Muscle layer of duodenum (tissue), 2 donors: Measurements from ENCODE around the gene KATNAL1.
"Not testable (repeated sequence)": the region's sequence is repeated elsewhere in the genome, so short reads cannot be mapped to it uniquely, and the experiment has no call there.

Source experiments
- H3K27ac ChIP-seq: one replicate; pipeline ENCODE4 v1.7.0; 2013; ENCODE audit warnings: mild to moderate bottlenecking, low read length
- H3K27me3 ChIP-seq: one replicate; pipeline ENCODE4 v1.7.0; 2013; ENCODE audit warnings: low read depth, mild to moderate bottlenecking, control low read depth, low read length
- H3K36me3 ChIP-seq, 2 donors: one replicate each; pipeline ENCODE4 v1.7.0; 2013; ENCODE audit warnings: low read length in 2 of 2, control low read depth in 1 of 2, mild to moderate bottlenecking in 1 of 2; ENCODE audit not compliant: insufficient read depth in 2 of 2, control insufficient read depth in 1 of 2
- H3K4me1 ChIP-seq, 2 donors: one replicate each; pipeline ENCODE4 v1.7.0; 2013; ENCODE audit warnings: low read length in 2 of 2, mild to moderate bottlenecking in 2 of 2, control low read depth in 1 of 2, moderate library complexity in 1 of 2; ENCODE audit not compliant: insufficient read depth in 2 of 2, control insufficient read depth in 1 of 2
- H3K4me3 ChIP-seq, 2 donors: one replicate each; pipeline ENCODE4 v1.7.0; 2013; ENCODE audit warnings: low read length in 2 of 2, low read depth in 1 of 2, mild to moderate bottlenecking in 1 of 2
- H3K9me3 ChIP-seq, 2 donors: one replicate each; pipeline ENCODE4 v1.7.0; 2013; ENCODE audit warnings: low read length in 2 of 2, control low read depth in 1 of 2, mild to moderate bottlenecking in 1 of 2; ENCODE audit not compliant: control insufficient read depth in 1 of 2
- donor health status: healthy.

Gene KATNAL1

GRCh38 chr13:30174250-30174649 lies 133.1 kb downstream of the KATNAL1 start:
- not testable (repeated sequence) for H3K27ac ChIP-seq, H3K9me3 ChIP-seq, H3K27me3 ChIP-seq

GRCh38 chr13:30173303-30173610 lies 134.1 kb downstream of the KATNAL1 start:
- Histone ChIP-seq H3K4me1 (no peaks in the 10 kb centered on the region), H3K4me3 (no peak overlapping the region), H3K27me3 (no peaks in the 10 kb centered on the region), H3K36me3 (no peaks in the 10 kb centered on the region), H3K9me3 (no peaks in the 10 kb centered on the region), H3K27ac (no peak overlapping the region)

More at GRCh38 chr13:30174250-30174649, 133.1 kb downstream of the KATNAL1 start:
- H3K4me3 ChIP-seq, H3K36me3 ChIP-seq, H3K4me1 ChIP-seq: not testable (repeated sequence)

- no peak overlapping the region for H3K27ac ChIP-seq
Observed at GRCh38 chr13:30172593-30173302, 134.6 kb downstream of the KATNAL1 start.

GRCh38 chr13:30170569-30170968 lies 136.8 kb downstream of the KATNAL1 start:
- Histone ChIP-seq H3K27ac (no peak overlapping the region), H3K4me3 (no peak overlapping the region), H3K9me3 (no peaks in the 10 kb centered on the region), H3K4me1 (no peaks in the 10 kb centered on the region), H3K36me3 (no peaks in the 10 kb centered on the region), H3K27me3 (no peaks in the 10 kb centered on the region)

More at GRCh38 chr13:30172593-30173302, 134.6 kb downstream of the KATNAL1 start:
- H3K4me1 ChIP-seq = no peaks in the 10 kb centered on the region
- H3K36me3 ChIP-seq = no peaks in the 10 kb centered on the region
- H3K4me3 ChIP-seq = no peak overlapping the region
- H3K27me3 ChIP-seq = no peaks in the 10 kb centered on the region
- no peaks in the 10 kb centered on the region for H3K9me3 ChIP-seq

- Histone ChIP-seq H3K36me3 (no peaks in the 10 kb centered on the region), H3K4me3 (no peak overlapping the region), H3K27me3 (no peaks in the 10 kb centered on the region), H3K27ac (no peak overlapping the region), H3K9me3 (no peaks in the 10 kb centered on the region), H3K4me1 (no peaks in the 10 kb centered on the region)
Observed at GRCh38 chr13:30169442-30169841, 137.9 kb downstream of the KATNAL1 start.

- Histone ChIP-seq H3K27ac (no peak overlapping the region), H3K4me1 (no peaks in the 10 kb centered on the region), H3K36me3 (no peaks in the 10 kb centered on the region), H3K9me3 (no peaks in the 10 kb centered on the region), H3K27me3 (no peaks in the 10 kb centered on the region), H3K4me3 (no peak overlapping the region)
Observed at GRCh38 chr13:30165796-30166195, 141.6 kb downstream of the KATNAL1 start.

DNA sequence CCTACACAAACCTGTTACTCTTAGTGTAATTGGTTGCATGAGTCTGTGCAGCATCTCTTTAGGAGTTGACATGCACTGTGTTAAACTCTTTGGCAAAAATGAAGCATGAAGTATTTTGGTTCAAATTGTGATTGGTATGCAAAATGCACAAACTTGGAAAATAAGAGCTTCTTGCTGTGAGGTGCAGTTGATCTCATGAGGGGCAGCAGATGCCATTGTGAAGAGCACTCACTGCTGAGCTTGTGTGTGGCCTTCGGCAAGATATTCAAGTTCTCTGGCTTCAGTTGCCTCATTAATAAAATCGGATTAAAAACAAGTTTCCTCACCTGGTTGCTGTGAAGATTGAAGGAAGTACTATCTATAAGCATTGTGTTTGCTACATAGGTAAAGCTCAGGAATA lies 142.3 kb downstream of the KATNAL1 start:
- Histone ChIP-seq H3K36me3 (no peaks in the 10 kb centered on the region), H3K4me3 (no peak overlapping the region), H3K9me3 (no peaks in the 10 kb centered on the region), H3K27me3 (no peaks in the 10 kb centered on the region), H3K27ac (no peak overlapping the region), H3K4me1 (no peaks in the 10 kb centered on the region)

DNA sequence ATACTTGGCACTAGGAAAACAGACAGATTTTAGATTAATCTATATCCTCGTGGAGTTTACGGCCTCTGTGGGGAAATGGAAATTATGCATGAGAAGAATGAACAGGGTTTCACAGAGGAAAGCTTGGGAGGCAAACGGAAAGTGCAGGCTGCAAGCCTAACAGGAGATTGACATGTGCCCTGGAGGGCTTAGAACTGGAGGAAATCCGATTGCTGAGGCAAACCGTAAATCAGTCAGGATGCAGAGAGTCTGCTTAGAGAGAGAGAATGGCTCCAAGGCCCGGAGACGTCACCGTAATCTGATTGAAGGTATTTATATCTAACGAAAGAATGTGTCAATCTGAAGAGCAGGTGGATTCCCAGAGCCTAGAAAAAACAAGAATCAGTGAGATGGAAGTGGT lies 143.2 kb downstream of the KATNAL1 start:
- H3K9me3 ChIP-seq = no peaks in the 10 kb centered on the region
- H3K36me3 ChIP-seq = no peaks in the 10 kb centered on the region
- no peak overlapping the region for H3K27ac ChIP-seq

DNA sequence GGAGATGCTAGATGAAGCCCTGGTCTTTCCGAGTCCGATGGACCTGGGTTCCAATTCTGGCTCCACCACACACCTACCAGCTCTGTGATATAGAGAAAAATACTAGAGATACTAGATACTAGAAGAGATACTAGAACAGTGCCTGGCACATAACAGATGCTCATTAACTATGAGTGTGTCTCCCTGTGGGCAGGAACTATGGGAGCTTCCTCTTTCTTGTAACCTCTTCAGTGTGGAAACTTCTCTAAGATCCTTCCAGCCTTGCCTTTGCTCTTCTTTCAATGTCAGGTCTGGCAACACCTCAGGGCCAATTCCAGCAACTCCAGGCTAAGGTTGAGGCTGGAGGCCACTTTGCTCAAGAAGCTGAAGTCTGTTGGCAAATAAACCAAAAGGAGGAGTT lies 143.9 kb downstream of the KATNAL1 start:
- H3K9me3 ChIP-seq = no peaks in the 10 kb centered on the region

More for the DNA sequence above, 143.2 kb downstream of the KATNAL1 start:
- H3K4me3 ChIP-seq = no peak overlapping the region
- no peaks in the 10 kb centered on the region for H3K27me3 ChIP-seq
- H3K4me1 ChIP-seq = no peaks in the 10 kb centered on the region

GRCh38 chr13:30159446-30159839 lies 147.9 kb downstream of the KATNAL1 start:
- H3K27ac ChIP-seq = no peak overlapping the region
- H3K27me3 ChIP-seq = no peaks in the 10 kb centered on the region
- no peak overlapping the region for H3K4me3 ChIP-seq
- H3K4me1 ChIP-seq = no peaks in the 10 kb centered on the region
- no peaks in the 10 kb centered on the region for H3K36me3 ChIP-seq
- H3K9me3 ChIP-seq = no peaks in the 10 kb centered on the region

More for the DNA sequence above, 143.9 kb downstream of the KATNAL1 start:
- Histone ChIP-seq H3K27me3 (no peaks in the 10 kb centered on the region), H3K27ac (no peak overlapping the region), H3K36me3 (no peaks in the 10 kb centered on the region), H3K4me3 (no peak overlapping the region), H3K4me1 (no peaks in the 10 kb centered on the region)

- Histone ChIP-seq H3K36me3 (no peaks in the 10 kb centered on the region), H3K4me1 (no peaks in the 10 kb centered on the region), H3K4me3 (no peak overlapping the region), H3K9me3 (no peaks in the 10 kb centered on the region), H3K27ac (no peak overlapping the region), H3K27me3 (no peaks in the 10 kb centered on the region)
Observed at GRCh38 chr13:30158774-30159445, 148.4 kb downstream of the KATNAL1 start.

DNA sequence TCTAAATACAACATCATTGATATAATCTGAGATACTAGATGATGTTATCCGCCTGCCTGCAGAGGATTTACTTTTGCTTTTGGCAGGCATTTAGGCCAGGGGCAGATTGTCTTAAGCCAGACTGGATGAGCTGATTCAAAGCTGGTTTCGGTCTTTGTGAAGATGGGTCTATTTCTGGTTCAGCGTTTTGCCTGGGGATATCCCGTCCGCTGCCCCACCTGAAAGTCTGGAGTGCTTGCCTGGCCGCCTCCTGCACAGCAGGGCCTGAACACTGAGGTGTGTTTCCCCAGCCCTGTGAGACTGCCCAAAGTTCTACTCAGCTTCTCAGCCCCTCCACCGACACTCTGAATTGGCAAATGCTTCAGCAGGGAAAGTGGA lies 149.7 kb downstream of the KATNAL1 start:
- Histone ChIP-seq H3K4me1 (no peaks in the 10 kb centered on the region), H3K9me3 (no peaks in the 10 kb centered on the region), H3K4me3 (no peak overlapping the region), H3K36me3 (no peaks in the 10 kb centered on the region), H3K27me3 (no peaks in the 10 kb centered on the region), H3K27ac (no peak overlapping the region)
